Prostate gland (tissue), 2 donors: ENCODE results near the gene BIN1. TPM values are rescaled to one million over a fixed set of nuclear protein-coding genes. Genes with fewer than 3 reads are reported as not detected.

Source experiments
- DNase-seq: peaks from one replicate; pipeline ENCODE4 v3.0.0-alpha.2; 2019; ENCODE audit warnings: low spot score
- H3K27ac ChIP-seq, 2 donors: fragments of 200-600 bp; sonication (generic); 2 replicates each; pipeline ENCODE4 v1.5.1; 2017 to 2019
- H3K27me3 ChIP-seq: fragments of 200-600 bp; sonication (generic); replicated peaks from 2 replicates; pipeline ENCODE4 v1.5.1; 2019; ENCODE audit not compliant: insufficient read depth
- H3K36me3 ChIP-seq, 2 donors: fragments of 200-600 bp; sonication (generic); 1 replicate in 1 of 2; 2 replicates in 1 of 2; pipeline versions ENCODE4 v1.5.1 to v1.8.1; 2017 to 2019
- H3K4me1 ChIP-seq: fragments of 200-600 bp; sonication (generic); replicated peaks from 2 replicates; pipeline ENCODE4 v1.5.1; 2019
- H3K4me3 ChIP-seq, 2 donors: fragments of 200-600 bp; sonication (generic); 2 replicates each; pipeline ENCODE4 v1.5.1; 2017 to 2019
- H3K9me3 ChIP-seq: fragments of 200-600 bp; sonication (generic); 2 replicates; pipeline ENCODE4 v1.5.1; 2017
- CTCF ChIP-seq, 4 experiments: fragments of 200-600 bp in 2 of 4; fragments of 450-650 bp in 2 of 4; sonication (generic) in 2 of 4; IDR thresholded peaks; 1 replicate in 3 of 4; 2 replicates in 1 of 4; pipeline ENCODE4 v1.5.1; 2016 to 2019; ENCODE audit warnings: antibody characterized with exemption in 4 of 4, mild to moderate bottlenecking in 2 of 4, moderate library complexity in 2 of 4
- POLR2A ChIP-seq: fragments of 450-650 bp; IDR thresholded peaks from one replicate; pipeline ENCODE4 v1.6.1; 2016; ENCODE audit warnings: antibody characterized with exemption, mild to moderate bottlenecking
- POLR2AphosphoS5 ChIP-seq: sonication (generic); formaldehyde crosslinking; IDR thresholded peaks from one replicate; pipeline ENCODE4 v1.6.1; 2017; ENCODE audit warnings: antibody characterized with exemption
- WGBS: methylation state at CpG from one replicate; pipeline ENCODE4 v1.1.5; 2018; 5-methylcytosine and 5-hydroxymethylcytosine counted together
- intact Hi-C: fragments of 100-400 bp; cut with DNase I; formaldehyde crosslinking; loops from one replicate; pipeline ENCODE4 v1.14.2; 2022
- total RNA-seq, 2 donors: library from RNA; depleted of rRNA; stranded (reverse); fragments of >200 nt; gene quantifications; one replicate each; pipeline ENCODE4 v1.1.0, GENCODE V29; 2016

BIN1 gene
- total RNA-seq, 2 donors from 2014 or later, result 65.6 to 70.1 TPM

- H3K4me1 ChIP-seq, result peaks cover 15% of the 10 kb centered on the region
- no peaks in the 10 kb centered on the region for H3K9me3 ChIP-seq
- no peak for DNase-seq
- 50% methylated on average over 1 of the region's 1 CpG for WGBS
- TF ChIP-seq CTCF (IDR thresholded peaks at IDR 0.05) (no peak), POLR2A (no peak), POLR2AphosphoS5 (no peak)
- H3K27ac ChIP-seq, result peak overlapping the region in 1 of 2 donors; percentile 87
- H3K4me3 ChIP-seq, result no peak overlapping the region
- no peaks in the 10 kb centered on the region for H3K36me3 ChIP-seq
- H3K27me3 ChIP-seq, result no peaks in the 10 kb centered on the region
- intact Hi-C loops, result no loop called here
These were observed 38.4 kb upstream of the BIN1 start for GRCh38 chr2:127145280-127145895.

- Histone ChIP-seq H3K9me3 (no peaks in the 10 kb centered on the region), H3K36me3 (no peaks in the 10 kb centered on the region), H3K27ac (peak overlapping the region; percentile 67 to 87), H3K4me3 (no peak overlapping the region), H3K27me3 (no peaks in the 10 kb centered on the region), H3K4me1 (peaks cover 15% of the 10 kb centered on the region)
- WGBS, result 42% methylated on average over 11 of the region's 11 CpGs
- DNase-seq, result peak; percentile 36
- intact Hi-C loops, result no loop called here
- TF ChIP-seq POLR2A, result no peak
- peak; percentile 86 for TF ChIP-seq POLR2AphosphoS5
- peak in 2 of 4 experiments; percentile 32 to 52 for TF ChIP-seq CTCF (IDR thresholded peaks at IDR 0.05)
These were observed 37.2 kb upstream of the BIN1 start for GRCh38 chr2:127143841-127144782.

GRCh38 chr2:127142663-127143630 lies 36.0 kb upstream of the BIN1 start:
- Histone ChIP-seq H3K4me3 (no peak overlapping the region), H3K27me3 (no peaks in the 10 kb centered on the region), H3K27ac (peak overlapping the region; percentile 67 to 87), H3K9me3 (no peaks in the 10 kb centered on the region), H3K36me3 (no peaks in the 10 kb centered on the region), H3K4me1 (peaks cover 15% of the 10 kb centered on the region)
- intact Hi-C loops, result no loop called here
- no peak for DNase-seq
- 85% methylated on average over 4 of the region's 4 CpGs for WGBS
- TF ChIP-seq POLR2AphosphoS5, result no peak
- TF ChIP-seq CTCF (IDR thresholded peaks at IDR 0.05), result peak in 1 of 4 experiments; percentile 14
- no peak for TF ChIP-seq POLR2A

GRCh38 chr2:127140538-127140937 lies 33.6 kb upstream of the BIN1 start:
- no peak overlapping the region for H3K27ac ChIP-seq
- H3K27me3 ChIP-seq, result no peaks in the 10 kb centered on the region
- TF ChIP-seq POLR2A (no peak), POLR2AphosphoS5 (no peak), CTCF (IDR thresholded peaks at IDR 0.05) (no peak)
- intact Hi-C loops, result no loop called here
- peaks cover 15% of the 10 kb centered on the region for H3K4me1 ChIP-seq
- DNase-seq, result no peak
- no peak overlapping the region for H3K4me3 ChIP-seq
- H3K36me3 ChIP-seq, result no peaks in the 10 kb centered on the region
- no peaks in the 10 kb centered on the region for H3K9me3 ChIP-seq
- WGBS, result 78% methylated on average over 13 of the region's 13 CpGs
